GM23338 (cell line): Measurements from ENCODE around the gene IQGAP2. TPM values are rescaled to one million over a fixed set of nuclear protein-coding genes. Genes with fewer than 3 reads are reported as not detected.

Source experiments
- ATAC-seq: fragments of 200-7000 bp; cut with Tn5 transposase; 3 replicates; pipeline ENCODE4 v1.9.1; 2020
- DNase-seq: peaks from one replicate; pipeline ENCODE4 v3.0.0-alpha.2; 2015; ENCODE audit warnings: low spot score
- H2AFZ ChIP-seq: fragments of 200-600 bp; sonication (generic); 2 replicates; pipeline ENCODE4 v1.8.0; 2016; ENCODE audit warnings: antibody characterized with exemption, mild to moderate bottlenecking, moderate library complexity
- H3F3A ChIP-seq: fragments of 200-600 bp; sonication (generic); replicated peaks from 2 replicates; pipeline ENCODE4 v1.8.0; 2017; ENCODE audit warnings: antibody characterized with exemption, mixed run types, low read depth
- H3K27ac ChIP-seq: fragments of 200-600 bp; sonication (generic); 2 replicates; pipeline ENCODE4 v1.6.1; 2016; ENCODE audit warnings: low read depth
- H3K27me3 ChIP-seq: fragments of 200-600 bp; sonication (generic); 2 replicates; pipeline ENCODE4 v1.8.0; 2016; ENCODE audit warnings: mild to moderate bottlenecking, mixed run types, moderate library complexity; ENCODE audit not compliant: insufficient read depth
- H3K36me3 ChIP-seq: fragments of 200-600 bp; sonication (generic); 2 replicates; pipeline ENCODE4 v1.8.0; 2016; ENCODE audit warnings: mild to moderate bottlenecking; ENCODE audit not compliant: insufficient read depth
- H3K4me1 ChIP-seq: fragments of 200-600 bp; sonication (generic); 2 replicates; pipeline ENCODE4 v1.8.0; 2016; ENCODE audit warnings: mild to moderate bottlenecking, moderate library complexity; ENCODE audit not compliant: insufficient read depth
- H3K4me2 ChIP-seq: fragments of 200-600 bp; sonication (generic); 2 replicates; pipeline ENCODE4 v1.7.1; 2017; ENCODE audit warnings: mixed run types
- H3K4me3 ChIP-seq: fragments of 200-600 bp; sonication (generic); 2 replicates; pipeline ENCODE4 v1.6.1; 2016; ENCODE audit warnings: mixed run types
- H3K79me2 ChIP-seq: fragments of 200-600 bp; sonication (generic); replicated peaks from 2 replicates; pipeline ENCODE4 v1.8.0; 2017; ENCODE audit warnings: mild to moderate bottlenecking; ENCODE audit not compliant: insufficient read depth
- H3K9me2 ChIP-seq: fragments of 200-600 bp; sonication (generic); 2 replicates; pipeline ENCODE4 v1.8.0; 2017; ENCODE audit not compliant: insufficient read depth
- H4K20me1 ChIP-seq: fragments of 200-600 bp; sonication (generic); replicated peaks from 2 replicates; pipeline ENCODE4 v1.8.0; 2017; ENCODE audit warnings: mild to moderate bottlenecking; ENCODE audit not compliant: insufficient read depth
- H3K27ac Mint-ChIP-seq: 2 replicates; pipeline ENCODE4 v1.8.0; 2020; ENCODE audit warnings: inconsistent platforms, mild to moderate bottlenecking, moderate library complexity, mixed read lengths
- H3K27me3 Mint-ChIP-seq: 3 replicates; pipeline ENCODE4 v1.8.0; 2022; ENCODE audit warnings: low read depth, mild to moderate bottlenecking, moderate library complexity, mixed read lengths, inconsistent platforms; ENCODE audit not compliant: insufficient read depth, poor library complexity
- H3K36me3 Mint-ChIP-seq: 3 replicates; pipeline ENCODE4 v1.8.0; 2021; ENCODE audit warnings: low read depth, mild to moderate bottlenecking, inconsistent platforms, moderate library complexity, mixed read lengths
- H3K4me1 Mint-ChIP-seq: 3 replicates; pipeline ENCODE4 v1.8.0; 2020; ENCODE audit warnings: mild to moderate bottlenecking, inconsistent platforms, mixed read lengths
- H3K4me3 Mint-ChIP-seq: 3 replicates; pipeline ENCODE4 v1.8.0; 2021; ENCODE audit warnings: moderate library complexity, mild to moderate bottlenecking, inconsistent platforms, mixed read lengths
- H3K9me3 Mint-ChIP-seq: 3 replicates; pipeline ENCODE4 v1.8.0; 2020; ENCODE audit warnings: moderate library complexity, mild to moderate bottlenecking, inconsistent platforms, mixed read lengths
- CREB1 ChIP-seq: fragments of 250-450 bp; sonication (Bioruptor Pico); IDR thresholded peaks from 2 replicates; pipeline ENCODE4 v1.5.0; 2020; ENCODE audit warnings: low read depth, mild to moderate bottlenecking, moderate library complexity
- CTCF ChIP-seq, 2 experiments: fragments of 200-600 bp in 1 of 2; sonication (generic) in 1 of 2; conservative IDR thresholded peaks; 2 replicates each; pipeline versions ENCODE4 v1.5.1 to v1.6.1; 2016 to 2017; ENCODE audit warnings: antibody characterized with exemption in 2 of 2, low read depth in 2 of 2, mild to moderate bottlenecking in 2 of 2, moderate library complexity in 1 of 2
- EZH2 ChIP-seq: fragments of 200-600 bp; sonication (generic); IDR thresholded peaks from one replicate; pipeline ENCODE4 v1.8.0; 2017; ENCODE audit warnings: antibody characterized with exemption, mild to moderate bottlenecking, low read depth; ENCODE audit not compliant: unreplicated experiment
- EZH2phosphoT487 ChIP-seq: fragments of 200-600 bp; sonication (generic); IDR thresholded peaks from one replicate; pipeline ENCODE4 v1.8.1; 2018; ENCODE audit warnings: antibody characterized with exemption; ENCODE audit not compliant: unreplicated experiment
- JUNB ChIP-seq: IDR thresholded peaks from one replicate; pipeline ENCODE4 v1.6.1; 2016; ENCODE audit warnings: antibody characterized with exemption; ENCODE audit not compliant: unreplicated experiment
- NANOG ChIP-seq: IDR thresholded peaks from 2 replicates; pipeline ENCODE4 v1.6.1; 2016; ENCODE audit warnings: antibody characterized with exemption, borderline replicate concordance
- STAT1 ChIP-seq: IDR thresholded peaks from one replicate; pipeline ENCODE4 v1.6.1; 2016; ENCODE audit warnings: antibody characterized with exemption; ENCODE audit not compliant: unreplicated experiment
- ZNF114 ChIP-seq: fragments of 250-450 bp; sonication (Bioruptor Pico); IDR thresholded peaks from 2 replicates; pipeline ENCODE4 v1.5.0; 2020; ENCODE audit warnings: mild to moderate bottlenecking, moderate library complexity
- ZNF331 ChIP-seq: fragments of 250-450 bp; sonication (Bioruptor Pico); IDR thresholded peaks from 2 replicates; pipeline ENCODE4 v1.5.0; 2020; ENCODE audit warnings: low read depth, mild to moderate bottlenecking, moderate library complexity
- polyA plus RNA-seq: library from polyadenylated mRNA; unstranded; fragments of >200 nt; fragmentation: Nextera tagmentation; extraction: Ambion mirVana; gene quantifications from 2 replicates; pipeline ENCODE4 v1.2.1, GENCODE V29; 2016
- total RNA-seq: library from RNA; depleted of rRNA; stranded (reverse); fragments of >200 nt; shearing (Covaris generic); gene quantifications from 2 replicates; pipeline ENCODE4 v1.2.3, GENCODE V29; 2014
- TF ChIP-seq, protein P1 (sequence below): IDR thresholded peaks from one replicate; pipeline ENCODE4 v1.6.1; 2018; ENCODE audit warnings: antibody characterized with exemption; ENCODE audit not compliant: unreplicated experiment

Gene IQGAP2
- total and polyA plus RNA-seq, 2 experiments from 2014 or later = 60.0 to 86.5 TPM

GRCh38 chr5:76670508-76670907 is 267.4 kb downstream of the IQGAP2 start:
- no peak for TF ChIP-seq EZH2phosphoT487
- DNase-seq = no peak
- H3K27ac Mint-ChIP-seq = no peak overlapping the region
- H3K4me1 Mint-ChIP-seq = no peaks in the 10 kb centered on the region
- H2AFZ ChIP-seq = no peak overlapping the region
- no peak overlapping the region for H3K4me3 Mint-ChIP-seq
- H3K79me2 ChIP-seq = no peaks in the 10 kb centered on the region
- no peaks in the 10 kb centered on the region for H3F3A ChIP-seq
- H3K4me1 ChIP-seq = no peaks in the 10 kb centered on the region
- no peaks in the 10 kb centered on the region for H3K9me3 Mint-ChIP-seq
- H3K4me3 ChIP-seq = no peak overlapping the region
- no peak overlapping the region for H3K27ac ChIP-seq
- H4K20me1 ChIP-seq = no peaks in the 10 kb centered on the region
- peaks cover 3% of the 10 kb centered on the region for H3K27me3 Mint-ChIP-seq
- ATAC-seq = no peak
- peaks cover 19% of the 10 kb centered on the region for H3K36me3 Mint-ChIP-seq
- H3K4me2 ChIP-seq = no peak overlapping the region
- H3K36me3 ChIP-seq = no peaks in the 10 kb centered on the region
- H3K9me2 ChIP-seq = no peaks in the 10 kb centered on the region; the same call in 1 of the 2 replicates
- no peaks in the 10 kb centered on the region for H3K27me3 ChIP-seq

- H3K4me3 Mint-ChIP-seq = no peak overlapping the region
- Histone ChIP-seq H3K9me2 (no peaks in the 10 kb centered on the region; the same call in 1 of the 2 replicates), H3K4me1 (no peaks in the 10 kb centered on the region), H3K27ac (no peak overlapping the region), H4K20me1 (no peaks in the 10 kb centered on the region), H3F3A (no peaks in the 10 kb centered on the region), H3K36me3 (no peaks in the 10 kb centered on the region; the same call in 1 of the 2 replicates), H3K79me2 (no peaks in the 10 kb centered on the region), H3K27me3 (no peaks in the 10 kb centered on the region), H3K4me2 (no peak overlapping the region), H2AFZ (no peak overlapping the region), H3K4me3 (no peak overlapping the region)
- no peak for ATAC-seq
- peaks cover 3% of the 10 kb centered on the region for H3K27me3 Mint-ChIP-seq
- H3K27ac Mint-ChIP-seq = no peak overlapping the region
- no peaks in the 10 kb centered on the region for H3K4me1 Mint-ChIP-seq
- H3K9me3 Mint-ChIP-seq = no peaks in the 10 kb centered on the region
- H3K36me3 Mint-ChIP-seq = peaks cover 23% of the 10 kb centered on the region
- TF ChIP-seq EZH2 = no peak
- no peak for TF ChIP-seq ZNF114 (CRISPR knock-in tag)
- no peak for TF ChIP-seq NANOG
- TF ChIP-seq, protein P1, sequence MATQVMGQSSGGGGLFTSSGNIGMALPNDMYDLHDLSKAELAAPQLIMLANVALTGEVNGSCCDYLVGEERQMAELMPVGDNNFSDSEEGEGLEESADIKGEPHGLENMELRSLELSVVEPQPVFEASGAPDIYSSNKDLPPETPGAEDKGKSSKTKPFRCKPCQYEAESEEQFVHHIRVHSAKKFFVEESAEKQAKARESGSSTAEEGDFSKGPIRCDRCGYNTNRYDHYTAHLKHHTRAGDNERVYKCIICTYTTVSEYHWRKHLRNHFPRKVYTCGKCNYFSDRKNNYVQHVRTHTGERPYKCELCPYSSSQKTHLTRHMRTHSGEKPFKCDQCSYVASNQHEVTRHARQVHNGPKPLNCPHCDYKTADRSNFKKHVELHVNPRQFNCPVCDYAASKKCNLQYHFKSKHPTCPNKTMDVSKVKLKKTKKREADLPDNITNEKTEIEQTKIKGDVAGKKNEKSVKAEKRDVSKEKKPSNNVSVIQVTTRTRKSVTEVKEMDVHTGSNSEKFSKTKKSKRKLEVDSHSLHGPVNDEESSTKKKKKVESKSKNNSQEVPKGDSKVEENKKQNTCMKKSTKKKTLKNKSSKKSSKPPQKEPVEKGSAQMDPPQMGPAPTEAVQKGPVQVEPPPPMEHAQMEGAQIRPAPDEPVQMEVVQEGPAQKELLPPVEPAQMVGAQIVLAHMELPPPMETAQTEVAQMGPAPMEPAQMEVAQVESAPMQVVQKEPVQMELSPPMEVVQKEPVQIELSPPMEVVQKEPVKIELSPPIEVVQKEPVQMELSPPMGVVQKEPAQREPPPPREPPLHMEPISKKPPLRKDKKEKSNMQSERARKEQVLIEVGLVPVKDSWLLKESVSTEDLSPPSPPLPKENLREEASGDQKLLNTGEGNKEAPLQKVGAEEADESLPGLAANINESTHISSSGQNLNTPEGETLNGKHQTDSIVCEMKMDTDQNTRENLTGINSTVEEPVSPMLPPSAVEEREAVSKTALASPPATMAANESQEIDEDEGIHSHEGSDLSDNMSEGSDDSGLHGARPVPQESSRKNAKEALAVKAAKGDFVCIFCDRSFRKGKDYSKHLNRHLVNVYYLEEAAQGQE = no peak
- TF ChIP-seq ZNF331 (CRISPR knock-in tag) = no peak
- TF ChIP-seq STAT1 = no peak
- no peak for TF ChIP-seq EZH2phosphoT487
- no peak for TF ChIP-seq CTCF (conservative IDR thresholded peaks at IDR 0.05; ENCODE audit: low read depth in 2 of 2)
- no peak for TF ChIP-seq CREB1 (CRISPR knock-in tag)
- no peak for TF ChIP-seq JUNB
- DNase-seq = no peak
Measured at GRCh38 chr5:76672242-76672641, 269.2 kb downstream of the IQGAP2 start.
